ENCODE results near the gene ATP13A3.

DNA sequence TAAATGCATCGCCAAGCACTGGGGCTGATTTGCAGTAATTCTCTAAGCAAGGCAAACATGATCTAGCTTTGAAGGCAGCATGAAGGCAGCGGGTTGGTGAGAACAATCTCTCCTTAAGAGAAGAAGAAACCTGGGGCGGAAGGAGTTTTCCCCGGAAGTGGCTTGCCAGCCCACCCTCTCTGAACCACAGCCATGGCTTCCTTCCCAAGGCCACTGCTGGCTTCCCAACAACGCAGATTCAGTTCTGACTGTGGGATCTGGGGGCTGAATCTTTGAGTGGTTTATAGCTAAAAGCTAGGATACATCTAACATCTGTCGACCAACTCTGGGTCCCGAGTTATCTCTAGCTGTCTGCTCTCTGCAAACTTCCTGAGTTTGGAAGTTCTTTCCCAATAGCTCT is 131.4 kb downstream of the ATP13A3 start:
- TF ChIP-seq POLR2A (IDR thresholded peaks at IDR 0.05) (no peak), POLR2AphosphoS5 (IDR thresholded peaks at IDR 0.05) (no peak), EP300 (IDR thresholded peaks at IDR 0.05) (no peak)
- TF ChIP-seq, protein P1, sequence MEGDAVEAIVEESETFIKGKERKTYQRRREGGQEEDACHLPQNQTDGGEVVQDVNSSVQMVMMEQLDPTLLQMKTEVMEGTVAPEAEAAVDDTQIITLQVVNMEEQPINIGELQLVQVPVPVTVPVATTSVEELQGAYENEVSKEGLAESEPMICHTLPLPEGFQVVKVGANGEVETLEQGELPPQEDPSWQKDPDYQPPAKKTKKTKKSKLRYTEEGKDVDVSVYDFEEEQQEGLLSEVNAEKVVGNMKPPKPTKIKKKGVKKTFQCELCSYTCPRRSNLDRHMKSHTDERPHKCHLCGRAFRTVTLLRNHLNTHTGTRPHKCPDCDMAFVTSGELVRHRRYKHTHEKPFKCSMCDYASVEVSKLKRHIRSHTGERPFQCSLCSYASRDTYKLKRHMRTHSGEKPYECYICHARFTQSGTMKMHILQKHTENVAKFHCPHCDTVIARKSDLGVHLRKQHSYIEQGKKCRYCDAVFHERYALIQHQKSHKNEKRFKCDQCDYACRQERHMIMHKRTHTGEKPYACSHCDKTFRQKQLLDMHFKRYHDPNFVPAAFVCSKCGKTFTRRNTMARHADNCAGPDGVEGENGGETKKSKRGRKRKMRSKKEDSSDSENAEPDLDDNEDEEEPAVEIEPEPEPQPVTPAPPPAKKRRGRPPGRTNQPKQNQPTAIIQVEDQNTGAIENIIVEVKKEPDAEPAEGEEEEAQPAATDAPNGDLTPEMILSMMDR (IDR thresholded peaks at IDR 0.05): no peak

Data from upper lobe of left lung (tissue), 4 donors.